ENCODE results near the gene ZC2HC1B.

Gene ZC2HC1B

DNA sequence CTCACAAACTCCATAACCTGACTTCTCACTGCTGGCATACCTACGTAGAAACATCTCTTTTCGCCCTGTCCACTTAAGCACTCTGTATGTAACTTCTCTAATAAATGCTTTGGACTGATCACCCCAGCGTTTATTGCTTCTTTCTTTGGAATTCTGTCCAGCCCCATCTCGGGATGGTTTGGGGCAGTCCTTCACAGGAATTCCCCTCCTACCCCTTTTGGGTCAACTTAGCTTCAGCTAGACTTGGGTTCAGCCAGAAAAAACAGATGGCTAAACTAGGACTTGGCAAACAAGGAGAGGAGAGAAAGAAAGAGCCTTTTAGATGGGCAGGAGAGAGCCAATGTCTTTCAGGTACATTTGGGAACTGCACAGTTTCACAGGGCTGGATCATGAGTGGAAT is 25.1 kb upstream of the ZC2HC1B start:
- no peak overlapping the region for H3K9ac ChIP-seq (ENCODE audit: low read length)
- no peaks in the 10 kb centered on the region for H3K36me3 ChIP-seq (replicated peaks; ENCODE audit: low read depth, low read length)

DNA sequence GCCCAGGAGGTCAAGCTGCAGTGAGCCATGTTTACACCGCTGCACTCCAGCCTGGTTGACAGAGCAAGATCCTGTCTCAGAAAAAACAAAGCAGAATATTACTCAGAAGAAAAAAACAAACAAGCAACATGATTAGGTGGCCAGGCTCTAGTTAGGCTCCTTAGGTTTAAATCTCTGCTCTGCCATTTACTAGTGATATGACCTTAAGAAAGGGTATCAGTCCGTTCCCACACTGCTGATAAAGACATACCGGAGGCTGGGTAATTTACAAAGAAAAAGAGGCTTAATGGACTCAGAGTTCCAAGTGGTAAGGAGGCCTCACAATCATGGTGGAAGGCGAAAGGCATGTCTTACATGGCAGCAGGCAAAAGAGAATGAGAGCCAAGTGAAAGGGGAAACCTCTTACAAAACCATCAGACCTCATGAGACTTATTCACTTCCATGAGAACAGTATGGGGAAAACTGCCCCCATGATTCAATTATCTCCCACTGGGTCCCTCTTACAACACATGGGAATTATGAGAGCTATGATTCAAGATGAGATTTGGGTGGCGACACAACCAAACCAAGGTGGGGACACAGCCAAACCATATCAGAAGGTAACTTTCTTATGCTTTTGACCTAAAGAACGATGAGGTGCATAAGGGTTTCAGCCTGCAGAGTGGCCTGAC is 23.5 kb upstream of the ZC2HC1B start:
- H3K4me2 ChIP-seq (ENCODE audit: low read length): no peak overlapping the region
- peaks cover 11% of the 10 kb centered on the region for H3K4me1 ChIP-seq (ENCODE audit: low read length)
- TF ChIP-seq, protein P1, sequence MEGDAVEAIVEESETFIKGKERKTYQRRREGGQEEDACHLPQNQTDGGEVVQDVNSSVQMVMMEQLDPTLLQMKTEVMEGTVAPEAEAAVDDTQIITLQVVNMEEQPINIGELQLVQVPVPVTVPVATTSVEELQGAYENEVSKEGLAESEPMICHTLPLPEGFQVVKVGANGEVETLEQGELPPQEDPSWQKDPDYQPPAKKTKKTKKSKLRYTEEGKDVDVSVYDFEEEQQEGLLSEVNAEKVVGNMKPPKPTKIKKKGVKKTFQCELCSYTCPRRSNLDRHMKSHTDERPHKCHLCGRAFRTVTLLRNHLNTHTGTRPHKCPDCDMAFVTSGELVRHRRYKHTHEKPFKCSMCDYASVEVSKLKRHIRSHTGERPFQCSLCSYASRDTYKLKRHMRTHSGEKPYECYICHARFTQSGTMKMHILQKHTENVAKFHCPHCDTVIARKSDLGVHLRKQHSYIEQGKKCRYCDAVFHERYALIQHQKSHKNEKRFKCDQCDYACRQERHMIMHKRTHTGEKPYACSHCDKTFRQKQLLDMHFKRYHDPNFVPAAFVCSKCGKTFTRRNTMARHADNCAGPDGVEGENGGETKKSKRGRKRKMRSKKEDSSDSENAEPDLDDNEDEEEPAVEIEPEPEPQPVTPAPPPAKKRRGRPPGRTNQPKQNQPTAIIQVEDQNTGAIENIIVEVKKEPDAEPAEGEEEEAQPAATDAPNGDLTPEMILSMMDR (IDR thresholded peaks at IDR 0.05; ENCODE audit: low read depth, low read length): no peak
- no peak for TF ChIP-seq EZH2phosphoT487 (IDR thresholded peaks at IDR 0.05; ENCODE audit: low read depth)
- H2AFZ ChIP-seq (ENCODE audit: low read depth, low read length): no peak overlapping the region
- peaks cover 10% of the 10 kb centered on the region for H3K36me3 ChIP-seq (replicated peaks; ENCODE audit: low read depth, low read length)
- no peaks in the 10 kb centered on the region for H4K20me1 ChIP-seq (ENCODE audit: insufficient read depth, low read length)
- no peak overlapping the region for H3K4me3 ChIP-seq (ENCODE audit: low read length)
- H3K79me2 ChIP-seq (ENCODE audit: low read length): peaks cover 26% of the 10 kb centered on the region
- no peak overlapping the region for H3K9ac ChIP-seq (ENCODE audit: low read length)
- H3K27me3 ChIP-seq (ENCODE audit: low read depth, low read length): no peaks in the 10 kb centered on the region
- no peaks in the 10 kb centered on the region for H3K9me3 ChIP-seq (ENCODE audit: insufficient read depth, low read length)
- H3K27ac ChIP-seq (ENCODE audit: low read length): no peak overlapping the region

More for the DNA sequence above, 25.1 kb upstream of the ZC2HC1B start:
- no peaks in the 10 kb centered on the region for H3K9me3 ChIP-seq (ENCODE audit: insufficient read depth, low read length)
- H3K4me1 ChIP-seq (ENCODE audit: low read length): peaks cover 5% of the 10 kb centered on the region
- H4K20me1 ChIP-seq (ENCODE audit: insufficient read depth, low read length): no peaks in the 10 kb centered on the region
- no peak overlapping the region for H3K27ac ChIP-seq (ENCODE audit: low read length)
- no peak overlapping the region for H3K4me3 ChIP-seq (ENCODE audit: low read length)
- peaks cover 11% of the 10 kb centered on the region for H3K79me2 ChIP-seq (ENCODE audit: low read length)
- H3K4me2 ChIP-seq (ENCODE audit: low read length): no peak overlapping the region
- H2AFZ ChIP-seq (ENCODE audit: low read depth, low read length): no peak overlapping the region
- H3K27me3 ChIP-seq (ENCODE audit: low read depth, low read length): no peaks in the 10 kb centered on the region
- TF ChIP-seq, protein P1 (IDR thresholded peaks at IDR 0.05; ENCODE audit: low read depth, low read length): no peak
- no peak for TF ChIP-seq EZH2phosphoT487 (IDR thresholded peaks at IDR 0.05; ENCODE audit: low read depth)

DNA sequence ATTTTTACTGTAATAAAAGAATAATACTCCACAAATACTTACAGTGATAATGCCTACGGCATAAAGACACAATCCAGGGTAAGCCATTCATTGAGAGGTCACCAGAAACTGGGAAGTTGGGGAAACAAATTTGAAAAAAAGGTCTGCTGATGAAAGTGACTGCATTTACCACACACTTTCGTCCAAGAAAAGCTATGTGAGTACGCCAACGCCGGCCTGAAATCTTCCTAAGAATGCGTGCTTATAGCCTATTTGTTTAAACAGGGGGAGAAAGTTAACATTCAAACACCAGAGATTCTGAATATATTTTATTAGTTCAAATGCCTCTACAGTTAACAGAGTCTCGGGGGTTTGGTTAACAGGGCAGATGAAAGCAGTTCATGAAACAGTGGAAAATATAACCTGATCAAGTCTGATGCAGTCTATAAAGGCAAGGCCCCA is 21.8 kb upstream of the ZC2HC1B start:
- H3K79me2 ChIP-seq (ENCODE audit: low read length): peaks cover 43% of the 10 kb centered on the region
- H3K27ac ChIP-seq (ENCODE audit: low read length): peak overlapping the region; percentile 63

More for the DNA sequence above, 21.8 kb upstream of the ZC2HC1B start:
- peak overlapping the region; percentile 96 for H3K4me2 ChIP-seq (ENCODE audit: low read length)
- peaks cover 25% of the 10 kb centered on the region for H3K36me3 ChIP-seq (replicated peaks; ENCODE audit: low read depth, low read length)
- H3K9ac ChIP-seq (ENCODE audit: low read length): peak overlapping the region; percentile 92
- peak overlapping the region; percentile 95 for H3K4me3 ChIP-seq (ENCODE audit: low read length)
- no peaks in the 10 kb centered on the region for H3K27me3 ChIP-seq (ENCODE audit: low read depth, low read length)
- peak overlapping the region; percentile 97 for H2AFZ ChIP-seq (ENCODE audit: low read depth, low read length)
- TF ChIP-seq EZH2phosphoT487 (IDR thresholded peaks at IDR 0.05; ENCODE audit: low read depth): no peak
- TF ChIP-seq, protein P1 (IDR thresholded peaks at IDR 0.05; ENCODE audit: low read depth, low read length): no peak
- H3K9me3 ChIP-seq (ENCODE audit: insufficient read depth, low read length): no peaks in the 10 kb centered on the region
- H3K4me1 ChIP-seq (ENCODE audit: low read length): peaks cover 11% of the 10 kb centered on the region
- H4K20me1 ChIP-seq (ENCODE audit: insufficient read depth, low read length): no peaks in the 10 kb centered on the region

Data from OCI-LY3 (cell line).